K562 (cell line): ENCODE data around the gene RFT1. TPM values are rescaled to one million over a fixed set of nuclear protein-coding genes. Genes with fewer than 3 reads are reported as not detected.

ENCODE experiments used
- ATAC-seq: fragments of 200-7000 bp; cut with Tn5 transposase; 3 replicates; pipeline ENCODE4 v1.9.1; 2020; ENCODE audit warnings: moderate library complexity
- BruUV-seq: library from RNA; stranded (reverse); fragments of 400-500 nt; replicated peaks from 2 replicates; lab custom pipeline; 2021; lab: Mats Ljungman, UMichigan
- CTCF ChIA-PET: fragments of 300-600 bp; formaldehyde crosslinking; extraction: SDS; loops from one replicate; lab custom pipeline; 2021; ENCODE audit warnings: low intra/inter-chr PET ratio; lab: Yijun Ruan, JAX
- POLR2A ChIA-PET: fragments of 300-600, 350-650 bp; sonication (Branson Sonifier 250); formaldehyde crosslinking; extraction: SDS; loops from one replicate; lab custom pipeline; 2021; ENCODE audit warnings: antibody characterized with exemption, inconsistent platforms; lab: Yijun Ruan, JAX
- DNase-seq, 4 experiments: peaks; one replicate each; pipeline versions ENCODE4 v3.0.0 to v3.0.0-alpha.2; 2011 to 2018; ENCODE audit warnings: low spot score in 3 of 4, mixed read lengths in 3 of 4; ENCODE audit errors: extremely low read depth in 1 of 4
- FAIRE-seq: peaks from 2 replicates; lab custom pipeline; 2011; peaks lifted over from hg19 to GRCh38; lab: Jason Lieb, UNC
- H2AFZ ChIP-seq: 2 replicates; pipeline ENCODE4 v1.6.0; 2011; ENCODE audit warnings: low read depth, low read length, control low read depth, inconsistent platforms
- H3K27ac ChIP-seq: fragments of 200-600 bp; 3 replicates; pipeline ENCODE4 v1.8.0; 2011; ENCODE audit warnings: low read depth, mild to moderate bottlenecking, control low read depth, inconsistent platforms, low read length, moderate library complexity, mixed read lengths; ENCODE audit errors: extremely low read depth
- H3K27me3 ChIP-seq, 2 experiments: fragments of 300-600 bp in 1 of 2; 2 replicates in 1 of 2; 3 replicates in 1 of 2; pipeline versions ENCODE4 v1.6.0 to v1.8.0; 2011; ENCODE audit warnings: inconsistent platforms in 2 of 2, low read length in 2 of 2, mild to moderate bottlenecking in 1 of 2, mixed read lengths in 1 of 2, moderate library complexity in 1 of 2; ENCODE audit not compliant: control insufficient read depth in 2 of 2, insufficient read depth in 2 of 2
- H3K36me3 ChIP-seq: fragments of 300-600 bp; 3 replicates; pipeline ENCODE4 v1.8.0; 2011; ENCODE audit warnings: mild to moderate bottlenecking, low read length, inconsistent platforms; ENCODE audit not compliant: control insufficient read depth, insufficient read depth
- H3K4me1 ChIP-seq, 2 experiments: fragments of 200-600 bp in 1 of 2; replicated peaks in 1 of 2; 2 replicates in 1 of 2; 3 replicates in 1 of 2; pipeline versions ENCODE4 v1.5.1 to v1.8.0; 2011; ENCODE audit warnings: inconsistent platforms in 2 of 2, low read length in 2 of 2, mild to moderate bottlenecking in 1 of 2, mixed read lengths in 1 of 2, moderate library complexity in 1 of 2; ENCODE audit not compliant: control insufficient read depth in 2 of 2, insufficient read depth in 2 of 2
- H3K4me2 ChIP-seq: 2 replicates; pipeline ENCODE4 v1.6.1; 2011; ENCODE audit warnings: low read length, control low read depth, inconsistent platforms, mixed read lengths; ENCODE audit not compliant: insufficient read depth
- H3K4me3 ChIP-seq: fragments of 200-600 bp; sonication (generic), shearing (Covaris generic); 2 replicates; pipeline ENCODE4 v1.5.1; 2016; ENCODE audit warnings: control low read depth, inconsistent platforms
- H3K79me2 ChIP-seq: fragments of 200-600 bp; 3 replicates; pipeline ENCODE4 v1.8.0; 2011; ENCODE audit warnings: low read length, inconsistent platforms; ENCODE audit not compliant: control insufficient read depth, insufficient read depth
- H3K9ac ChIP-seq, 2 experiments: 2 replicates each; pipeline versions ENCODE4 v1.6.0 to v1.6.1; 2011; ENCODE audit warnings: low read depth in 2 of 2, low read length in 2 of 2, control low read depth in 1 of 2, inconsistent platforms in 1 of 2, mild to moderate bottlenecking in 1 of 2, mixed read lengths in 1 of 2; ENCODE audit not compliant: insufficient read depth in 1 of 2
- H3K9me1 ChIP-seq: one replicate; pipeline ENCODE4 v1.6.0; 2011; ENCODE audit warnings: inconsistent platforms, mild to moderate bottlenecking, low read length, moderate library complexity; ENCODE audit not compliant: control insufficient read depth, insufficient read depth
- H3K9me3 ChIP-seq: replicated peaks from 2 replicates; pipeline ENCODE4 v1.5.1; 2011; ENCODE audit warnings: low read depth, low read length, inconsistent platforms; ENCODE audit not compliant: control insufficient read depth, insufficient read depth
- H4K20me1 ChIP-seq: replicated peaks from 2 replicates; pipeline ENCODE4 v1.6.1; 2011; ENCODE audit warnings: low read length, inconsistent platforms, mixed read lengths; ENCODE audit not compliant: control insufficient read depth, insufficient read depth
- HDAC8 ChIP-seq: fragments of 450-650 bp; IDR thresholded peaks from 2 replicates; pipeline ENCODE4 v1.6.1; 2016; ENCODE audit warnings: mild to moderate bottlenecking, missing genetic modification characterization, moderate library complexity, missing compliant biosample characterization
- IRF2 ChIP-seq: sonication (generic); formaldehyde crosslinking; IDR thresholded peaks from 2 replicates; pipeline ENCODE4 v1.8.1; 2022; ENCODE audit warnings: mild to moderate bottlenecking, missing genetic modification reagents
- KDM1A ChIP-seq, 2 experiments: fragments of 450-650 bp; IDR thresholded peaks; 2 replicates each; pipeline ENCODE4 v1.6.1; 2016; ENCODE audit warnings: mild to moderate bottlenecking in 2 of 2
- POLR3A ChIP-seq: IDR thresholded peaks from 2 replicates; pipeline ENCODE4 v1.6.1; 2011; ENCODE audit warnings: borderline replicate concordance, mild to moderate bottlenecking, moderate library complexity; ENCODE audit not compliant: insufficient read length, insufficient read depth; ENCODE audit errors: extremely low read depth
- RBBP5 ChIP-seq: fragments of 200-600 bp; sonication (generic); IDR thresholded peaks from 2 replicates; pipeline ENCODE4 v1.6.1; 2012; ENCODE audit warnings: borderline replicate concordance, mild to moderate bottlenecking, low read length, control low read depth, inconsistent platforms; ENCODE audit not compliant: insufficient read depth, poor library complexity, severe bottlenecking
- RBM25 ChIP-seq: fragments of 200-400 bp; formaldehyde crosslinking; IDR thresholded peaks from 2 replicates; pipeline ENCODE4 v1.6.1; 2018; ENCODE audit warnings: low read length, low read depth, moderate library complexity; ENCODE audit not compliant: severe bottlenecking
- WGBS: fragments of 100-300 bp; shearing (Covaris generic); methylation state at CpG from one replicate; pipeline ENCODE4 v1.1.6; 2016; ENCODE audit warnings: low coverage, mixed read lengths; ENCODE audit not compliant: insufficient coverage; ENCODE audit errors: missing lambda C conversion rate; 5-methylcytosine and 5-hydroxymethylcytosine counted together
- in situ Hi-C: fragments of 300-500 bp; cut with MboI; formaldehyde crosslinking; loops from 4 replicates; pipeline ENCODE4 v1.15.0; 2018; ENCODE audit warnings: inconsistent platforms, mixed read lengths
- intact Hi-C: fragments of 100-400 bp; cut with micrococcal nuclease; formaldehyde crosslinking; loops from 2 replicates; pipeline ENCODE4 v1.14.2; 2022
- polyA plus RNA-seq, 8 experiments: library from polyadenylated mRNA; depleted of rRNA in 4 of 8; stranded (reverse) in 5 of 8; unstranded in 3 of 8; fragments of >200 nt; fragmentation: Nextera tagmentation in 2 of 8; fragmentation: Illumina TruSeq in 1 of 8; extraction: Ambion mirVana in 2 of 8; extraction: Trizol in 1 of 8; gene quantifications; 2 replicates each; pipeline versions ENCODE4 v1.2.1 to v1.2.3, GENCODE V29; 2011 to 2014; ENCODE audit warnings: inconsistent platforms in 1 of 8, missing spikeins in 1 of 8
- total RNA-seq, 7 experiments: library from RNA; depleted of rRNA in 6 of 7; stranded (reverse); fragments of >200 nt in 6 of 7; fragmentation: Illumina TruSeq in 2 of 7; extraction: Trizol in 2 of 7; gene quantifications; 2 replicates each; pipeline versions ENCODE4 v1.2.1 to v1.2.3, GENCODE V29; 2011 to 2021; ENCODE audit warnings: low replicate concordance in 1 of 7
- TF ChIP-seq, protein P1 (sequence below): fragments of 450-650 bp; formaldehyde crosslinking; IDR thresholded peaks from 2 replicates; pipeline ENCODE4 v1.4.0; 2022; ENCODE audit warnings: mild to moderate bottlenecking, moderate library complexity
- TF ChIP-seq, protein P2 (sequence below): IDR thresholded peaks from 2 replicates; pipeline ENCODE4 v1.6.1; 2014; ENCODE audit warnings: antibody characterized with exemption

RFT1 gene
- total and polyA plus RNA-seq, 9 of the 15 experiments (the other 6 are each of a cell fraction or from before 2014, with no cell fraction given), result 4.4 to 23.8 (median 8.9) TPM

DNA sequence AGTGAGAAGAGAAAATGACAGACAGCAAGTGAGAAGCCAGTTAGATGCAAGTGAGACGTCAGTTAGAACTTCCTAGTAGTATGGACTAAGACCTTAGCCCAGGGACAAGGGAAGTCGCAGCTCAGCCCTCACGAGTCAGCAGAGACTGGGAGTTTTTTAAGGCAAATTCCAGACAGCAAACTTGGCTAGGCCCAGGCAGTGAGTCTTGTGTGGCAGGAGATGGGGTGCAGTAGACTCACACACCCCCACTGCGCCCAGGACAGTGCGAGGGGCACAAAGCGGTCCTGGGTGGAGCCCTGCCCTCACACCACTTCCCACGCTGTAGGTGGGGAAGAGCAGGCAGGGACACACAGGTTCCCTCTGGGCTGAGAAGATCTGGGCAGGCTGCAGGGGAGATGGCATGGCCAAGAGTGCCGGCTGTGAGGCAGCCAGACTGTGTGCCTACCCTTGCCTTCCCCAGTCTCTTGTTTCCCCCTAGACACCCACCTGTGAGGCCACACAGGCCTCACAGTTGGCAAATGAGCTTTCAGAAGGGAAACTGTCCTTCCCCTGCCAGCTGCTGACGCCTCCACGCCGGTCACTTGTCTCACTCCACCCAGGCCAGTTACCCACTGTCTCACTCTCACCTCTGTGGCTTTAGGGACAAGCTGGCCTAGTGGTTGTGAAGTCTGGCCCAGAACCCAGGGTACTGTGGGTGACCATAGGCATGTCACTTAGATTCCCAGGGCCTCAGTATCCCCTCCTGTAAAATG is 17.1 kb upstream of the RFT1 start:
- intact Hi-C loops, result no loop called here
- no TSS peak for BruUV-seq
- no peak overlapping the region for H3K4me3 ChIP-seq
- H3K9ac ChIP-seq, result peak overlapping the region in 1 of 2 experiments; percentile 64; a peak in 2 of 4 replicates
- 22% methylated on average over 11 of the region's 11 CpGs for WGBS
- in situ Hi-C loops, result no loop called here
- CTCF ChIA-PET, result no interaction called here
- no peaks in the 10 kb centered on the region for H3K9me3 ChIP-seq
- no peak for DNase-seq
- TF ChIP-seq, protein P1, sequence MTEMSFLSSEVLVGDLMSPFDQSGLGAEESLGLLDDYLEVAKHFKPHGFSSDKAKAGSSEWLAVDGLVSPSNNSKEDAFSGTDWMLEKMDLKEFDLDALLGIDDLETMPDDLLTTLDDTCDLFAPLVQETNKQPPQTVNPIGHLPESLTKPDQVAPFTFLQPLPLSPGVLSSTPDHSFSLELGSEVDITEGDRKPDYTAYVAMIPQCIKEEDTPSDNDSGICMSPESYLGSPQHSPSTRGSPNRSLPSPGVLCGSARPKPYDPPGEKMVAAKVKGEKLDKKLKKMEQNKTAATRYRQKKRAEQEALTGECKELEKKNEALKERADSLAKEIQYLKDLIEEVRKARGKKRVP, result no peak
- TF ChIP-seq RBM25 (no peak), POLR3A (no peak), IRF2 (CRISPR knock-in tag) (no peak), KDM1A (IDR thresholded peaks at IDR 0.05) (no peak), RBBP5 (no peak), HDAC8 (no peak)
- TF ChIP-seq, protein P2, sequence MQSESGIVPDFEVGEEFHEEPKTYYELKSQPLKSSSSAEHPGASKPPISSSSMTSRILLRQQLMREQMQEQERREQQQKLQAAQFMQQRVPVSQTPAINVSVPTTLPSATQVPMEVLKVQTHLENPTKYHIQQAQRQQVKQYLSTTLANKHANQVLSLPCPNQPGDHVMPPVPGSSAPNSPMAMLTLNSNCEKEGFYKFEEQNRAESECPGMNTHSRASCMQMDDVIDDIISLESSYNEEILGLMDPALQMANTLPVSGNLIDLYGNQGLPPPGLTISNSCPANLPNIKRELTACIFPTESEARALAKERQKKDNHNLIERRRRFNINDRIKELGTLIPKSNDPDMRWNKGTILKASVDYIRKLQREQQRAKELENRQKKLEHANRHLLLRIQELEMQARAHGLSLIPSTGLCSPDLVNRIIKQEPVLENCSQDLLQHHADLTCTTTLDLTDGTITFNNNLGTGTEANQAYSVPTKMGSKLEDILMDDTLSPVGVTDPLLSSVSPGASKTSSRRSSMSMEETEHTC, result no peak
- no peaks in the 10 kb centered on the region; a peak in 1 of 5 replicates for H3K4me1 ChIP-seq
- H3K27me3 ChIP-seq, result peaks cover 0 to 5% of the 10 kb centered on the region in 2 experiments; a peak in 1 of 5 replicates
- no peak overlapping the region for H2AFZ ChIP-seq
- no peaks in the 10 kb centered on the region; the same call in 1 of the 2 replicates for H4K20me1 ChIP-seq
- no peaks in the 10 kb centered on the region for H3K79me2 ChIP-seq
- no peak for ATAC-seq
- H3K4me2 ChIP-seq, result no peak overlapping the region
- FAIRE-seq, result no peak
- H3K27ac ChIP-seq, result no peak overlapping the region
- no peaks in the 10 kb centered on the region for H3K9me1 ChIP-seq
- H3K36me3 ChIP-seq, result no peaks in the 10 kb centered on the region
- POLR2A ChIA-PET, result interaction anchor here (1.0 kb wide), 1 partner anchor 12 kb away, joined by 3 read pairs; no protein-coding TSS in a partner anchor
